Astrocyte (in vitro differentiated cells and primary cell): ENCODE measurements around the gene HSD3B2. TPM values are rescaled to one million over a fixed set of nuclear protein-coding genes. Genes with fewer than 3 reads are reported as not detected.

Experiments
- DNase-seq: peaks from one replicate; pipeline ENCODE4 v3.0.0-alpha.2; 2010; ENCODE audit warnings: low read depth
- FAIRE-seq: peaks from 2 replicates; lab custom pipeline; 2011; peaks lifted over from hg19 to GRCh38; lab: Jason Lieb, UNC
- H2AFZ ChIP-seq: 2 replicates; pipeline ENCODE4 v1.6.0; 2012; ENCODE audit warnings: low read depth, low read length, inconsistent platforms
- H3K27ac ChIP-seq: 2 replicates; pipeline ENCODE4 v1.5.1; 2011; ENCODE audit warnings: low read depth, low read length, inconsistent platforms
- H3K27me3 ChIP-seq: 2 replicates; pipeline ENCODE4 v1.6.0; 2011; ENCODE audit warnings: low read length, inconsistent platforms; ENCODE audit not compliant: insufficient read depth
- H3K36me3 ChIP-seq: 2 replicates; pipeline ENCODE4 v1.5.1; 2011; ENCODE audit warnings: low read length, inconsistent platforms; ENCODE audit not compliant: insufficient read depth
- H3K4me1 ChIP-seq: 2 replicates; pipeline ENCODE4 v1.5.1; 2011; ENCODE audit warnings: low read length, inconsistent platforms; ENCODE audit not compliant: insufficient read depth
- H3K4me2 ChIP-seq: 2 replicates; pipeline ENCODE4 v1.6.0; 2012; ENCODE audit warnings: low read length, inconsistent platforms
- H3K4me3 ChIP-seq: 2 replicates; pipeline ENCODE4 v1.5.1; 2011; ENCODE audit warnings: low read depth, mild to moderate bottlenecking, low read length, inconsistent platforms; ENCODE audit not compliant: insufficient read depth
- H3K79me2 ChIP-seq: 2 replicates; pipeline ENCODE4 v1.6.0; 2012; ENCODE audit warnings: mild to moderate bottlenecking, low read length, inconsistent platforms; ENCODE audit not compliant: insufficient read depth
- H3K9ac ChIP-seq: 2 replicates; pipeline ENCODE4 v1.6.0; 2012; ENCODE audit warnings: mild to moderate bottlenecking, low read length, inconsistent platforms
- H3K9me3 ChIP-seq: 2 replicates; pipeline ENCODE4 v1.5.1; 2012; ENCODE audit warnings: low read depth, mild to moderate bottlenecking, low read length, inconsistent platforms; ENCODE audit not compliant: insufficient read depth
- H4K20me1 ChIP-seq: 2 replicates; pipeline ENCODE4 v1.6.0; 2012; ENCODE audit warnings: low read length, inconsistent platforms; ENCODE audit not compliant: insufficient read depth
- H3K27ac Mint-ChIP-seq: one replicate; pipeline ENCODE4 v1.8.0; 2021; ENCODE audit warnings: mild to moderate bottlenecking, mixed read lengths; ENCODE audit not compliant: unreplicated experiment
- H3K27me3 Mint-ChIP-seq: one replicate; pipeline ENCODE4 v1.8.0; 2021; ENCODE audit warnings: low read depth, mixed read lengths; ENCODE audit not compliant: unreplicated experiment
- H3K36me3 Mint-ChIP-seq: one replicate; pipeline ENCODE4 v1.8.0; 2021; ENCODE audit warnings: low read depth, mixed read lengths; ENCODE audit not compliant: unreplicated experiment
- H3K4me1 Mint-ChIP-seq: one replicate; pipeline ENCODE4 v1.8.0; 2021; ENCODE audit warnings: low read depth, mixed read lengths; ENCODE audit not compliant: unreplicated experiment
- H3K4me3 Mint-ChIP-seq: one replicate; pipeline ENCODE4 v1.8.0; 2021; ENCODE audit warnings: mild to moderate bottlenecking, moderate library complexity, mixed read lengths; ENCODE audit not compliant: unreplicated experiment
- H3K9me3 Mint-ChIP-seq: one replicate; pipeline ENCODE4 v1.8.0; 2021; ENCODE audit warnings: mild to moderate bottlenecking, mixed read lengths; ENCODE audit not compliant: unreplicated experiment
- EZH2 ChIP-seq: IDR thresholded peaks from 2 replicates; pipeline ENCODE4 v1.6.1; 2012; ENCODE audit warnings: mild to moderate bottlenecking, low read length, inconsistent platforms; ENCODE audit not compliant: insufficient read depth
- total RNA-seq: library from RNA; stranded (reverse); gene quantifications from 2 replicates; pipeline ENCODE4 v1.2.1, GENCODE V29; 2021
- TF ChIP-seq, protein P1 (sequence below): IDR thresholded peaks from 2 replicates; pipeline ENCODE4 v1.5.1; 2011; ENCODE audit warnings: low read depth, mild to moderate bottlenecking, inconsistent platforms, low read length, moderate library complexity; ENCODE audit not compliant: insufficient read depth

The HSD3B2 gene
- total RNA-seq, 1 donor from 2014 or later, result not detected

DNA sequence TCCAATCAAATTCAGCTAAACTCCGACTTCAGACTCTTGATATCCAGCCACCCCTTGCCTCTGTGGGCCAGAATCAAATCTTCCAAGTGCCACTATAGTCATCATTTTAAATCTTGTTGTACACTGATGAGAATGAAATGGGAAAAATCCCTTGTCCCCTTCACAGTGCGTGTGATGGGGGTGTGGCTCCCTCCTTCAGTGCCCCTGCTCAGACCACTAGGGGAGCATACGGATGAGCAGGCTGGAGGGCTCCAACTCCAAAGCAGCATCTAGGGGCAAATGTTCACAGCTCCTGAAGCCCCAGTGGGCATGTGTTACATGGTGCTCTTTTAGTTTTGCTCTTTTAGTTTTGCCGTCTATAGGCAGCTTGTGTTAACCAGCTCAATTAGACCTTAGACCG lies 56.6 kb downstream of the HSD3B2 start:
- Mint-ChIP-seq H3K36me3 (no peaks in the 10 kb centered on the region), H3K27ac (no peak overlapping the region), H3K4me1 (peaks cover 8% of the 10 kb centered on the region), H3K9me3 (no peaks in the 10 kb centered on the region), H3K4me3 (no peak overlapping the region), H3K27me3 (peaks cover 35% of the 10 kb centered on the region)
- H4K20me1 ChIP-seq, result no peaks in the 10 kb centered on the region
- H3K27ac ChIP-seq, result no peak overlapping the region
- H3K4me2 ChIP-seq, result no peak overlapping the region
- H3K36me3 ChIP-seq, result no peaks in the 10 kb centered on the region
- DNase-seq (no peak), FAIRE-seq (no peak)
- no peak overlapping the region for H2AFZ ChIP-seq
- H3K9me3 ChIP-seq, result no peaks in the 10 kb centered on the region
- H3K27me3 ChIP-seq, result no peaks in the 10 kb centered on the region
- H3K79me2 ChIP-seq, result no peaks in the 10 kb centered on the region
- H3K9ac ChIP-seq, result no peak overlapping the region
- no peaks in the 10 kb centered on the region for H3K4me1 ChIP-seq
- TF ChIP-seq EZH2, result no peak
- TF ChIP-seq, protein P1, sequence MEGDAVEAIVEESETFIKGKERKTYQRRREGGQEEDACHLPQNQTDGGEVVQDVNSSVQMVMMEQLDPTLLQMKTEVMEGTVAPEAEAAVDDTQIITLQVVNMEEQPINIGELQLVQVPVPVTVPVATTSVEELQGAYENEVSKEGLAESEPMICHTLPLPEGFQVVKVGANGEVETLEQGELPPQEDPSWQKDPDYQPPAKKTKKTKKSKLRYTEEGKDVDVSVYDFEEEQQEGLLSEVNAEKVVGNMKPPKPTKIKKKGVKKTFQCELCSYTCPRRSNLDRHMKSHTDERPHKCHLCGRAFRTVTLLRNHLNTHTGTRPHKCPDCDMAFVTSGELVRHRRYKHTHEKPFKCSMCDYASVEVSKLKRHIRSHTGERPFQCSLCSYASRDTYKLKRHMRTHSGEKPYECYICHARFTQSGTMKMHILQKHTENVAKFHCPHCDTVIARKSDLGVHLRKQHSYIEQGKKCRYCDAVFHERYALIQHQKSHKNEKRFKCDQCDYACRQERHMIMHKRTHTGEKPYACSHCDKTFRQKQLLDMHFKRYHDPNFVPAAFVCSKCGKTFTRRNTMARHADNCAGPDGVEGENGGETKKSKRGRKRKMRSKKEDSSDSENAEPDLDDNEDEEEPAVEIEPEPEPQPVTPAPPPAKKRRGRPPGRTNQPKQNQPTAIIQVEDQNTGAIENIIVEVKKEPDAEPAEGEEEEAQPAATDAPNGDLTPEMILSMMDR, result no peak
- H3K4me3 ChIP-seq, result no peak overlapping the region

DNA sequence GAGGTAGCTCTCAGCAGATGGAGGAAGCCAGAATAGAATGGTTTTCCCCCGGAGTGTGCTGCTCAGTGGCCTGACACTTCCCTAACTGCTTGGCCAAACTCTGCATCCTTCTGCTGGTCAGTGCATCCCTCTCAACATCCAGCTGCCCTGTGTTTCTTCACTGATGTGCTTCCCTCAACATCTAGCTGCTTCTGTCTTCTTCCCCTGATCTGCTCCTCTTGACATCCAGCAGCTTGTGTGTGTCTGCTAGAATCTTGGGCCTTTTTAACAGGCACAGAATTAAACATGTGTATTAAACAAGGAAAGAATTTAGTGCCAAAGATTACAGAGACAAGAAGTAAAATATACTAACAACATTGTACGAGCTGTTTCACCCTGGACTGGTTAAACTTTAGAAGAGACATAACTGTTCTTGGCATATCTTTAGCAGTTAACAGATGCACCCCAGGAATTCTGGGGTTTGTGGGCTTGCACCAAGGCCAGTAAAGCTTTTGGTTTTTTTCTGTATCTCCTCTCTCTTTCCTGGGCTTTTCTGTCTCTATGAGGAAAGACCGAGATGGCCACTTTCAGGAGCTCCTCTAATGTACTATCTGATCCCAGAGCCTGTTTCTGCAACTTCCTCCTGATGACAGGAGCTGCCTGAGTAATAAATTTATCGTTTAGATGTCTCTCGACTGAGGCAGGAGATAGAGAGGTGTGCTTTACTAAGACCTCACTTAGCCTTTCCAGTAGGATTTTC lies 57.3 kb downstream of the HSD3B2 start:
- TF ChIP-seq, protein P1, result no peak
- no peak for TF ChIP-seq EZH2
- FAIRE-seq, result no peak
- no peaks in the 10 kb centered on the region for H3K9me3 ChIP-seq
- H3K27me3 ChIP-seq, result no peaks in the 10 kb centered on the region
- no peaks in the 10 kb centered on the region for H3K4me1 ChIP-seq
- H3K79me2 ChIP-seq, result no peaks in the 10 kb centered on the region
- H3K4me2 ChIP-seq, result no peak overlapping the region
- no peaks in the 10 kb centered on the region for H3K36me3 ChIP-seq
- peaks cover 8% of the 10 kb centered on the region for H3K4me1 Mint-ChIP-seq
- no peaks in the 10 kb centered on the region for H4K20me1 ChIP-seq
- no peaks in the 10 kb centered on the region for H3K9me3 Mint-ChIP-seq
- H2AFZ ChIP-seq, result no peak overlapping the region
- H3K9ac ChIP-seq, result no peak overlapping the region
- no peaks in the 10 kb centered on the region for H3K36me3 Mint-ChIP-seq
- no peak for DNase-seq
- H3K27ac Mint-ChIP-seq, result no peak overlapping the region
- H3K4me3 ChIP-seq, result no peak overlapping the region
- no peak overlapping the region for H3K27ac ChIP-seq
- H3K27me3 Mint-ChIP-seq, result peaks cover 33% of the 10 kb centered on the region
- H3K4me3 Mint-ChIP-seq, result no peak overlapping the region

Other genes with a start within 250 kb of the HSD3B2 start
- gene HAO2, start 46.4 kb upstream of the HSD3B2 start, total RNA-seq, result not detected in 2 replicates
- 0.61 and 2.8 TPM in 2 replicates for gene HSD3B1, start 92.1 kb downstream of the HSD3B2 start, total RNA-seq
- 46.1 and 58.4 TPM in 2 replicates for gene ZNF697, start 233.1 kb downstream of the HSD3B2 start, total RNA-seq